ENCODE measurements around the gene PSEN2. TPM values are rescaled to one million over a fixed set of nuclear protein-coding genes. Genes with fewer than 3 reads are reported as not detected.
A peak's percentile ranks its signal among the peaks of the same experiment; 100 is the strongest.

Gene PSEN2
- total RNA-seq, 1 donor from 2014 or later = 19.8 TPM

DNA sequence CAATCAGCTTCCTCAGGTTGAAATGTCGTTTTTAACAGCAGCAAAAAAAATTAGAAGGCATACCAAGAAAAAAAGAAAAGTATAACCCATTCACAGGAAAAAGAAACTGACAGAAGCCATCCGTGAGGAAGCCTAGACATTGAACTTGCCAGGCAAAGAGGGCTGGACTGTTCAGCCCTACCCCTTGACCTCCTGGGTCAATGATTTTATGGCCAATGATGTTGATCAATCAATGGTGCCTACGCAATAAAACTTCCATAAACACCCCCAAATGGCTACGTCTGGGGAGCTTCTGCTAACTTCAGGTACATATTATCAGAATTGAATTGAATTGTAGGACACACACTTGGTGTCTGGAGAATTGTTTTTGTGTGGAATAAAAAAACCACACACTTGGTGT lies 4.8 kb upstream of the PSEN2 start:
- H3K27ac Mint-ChIP-seq (ENCODE audit: unreplicated experiment) = no peak overlapping the region
- H3K9me3 Mint-ChIP-seq (ENCODE audit: unreplicated experiment) = no peaks in the 10 kb centered on the region
- H3K36me3 Mint-ChIP-seq (ENCODE audit: low read depth, unreplicated experiment) = no peaks in the 10 kb centered on the region
- no peak for DNase-seq (ENCODE audit: low spot score)
- peaks cover 4% of the 10 kb centered on the region for H3K27me3 Mint-ChIP-seq (ENCODE audit: unreplicated experiment)
- H3K4me1 Mint-ChIP-seq (ENCODE audit: unreplicated experiment) = peaks cover 6% of the 10 kb centered on the region
- no peak overlapping the region for H3K4me3 Mint-ChIP-seq (ENCODE audit: unreplicated experiment)
- TF ChIP-seq, protein P1, sequence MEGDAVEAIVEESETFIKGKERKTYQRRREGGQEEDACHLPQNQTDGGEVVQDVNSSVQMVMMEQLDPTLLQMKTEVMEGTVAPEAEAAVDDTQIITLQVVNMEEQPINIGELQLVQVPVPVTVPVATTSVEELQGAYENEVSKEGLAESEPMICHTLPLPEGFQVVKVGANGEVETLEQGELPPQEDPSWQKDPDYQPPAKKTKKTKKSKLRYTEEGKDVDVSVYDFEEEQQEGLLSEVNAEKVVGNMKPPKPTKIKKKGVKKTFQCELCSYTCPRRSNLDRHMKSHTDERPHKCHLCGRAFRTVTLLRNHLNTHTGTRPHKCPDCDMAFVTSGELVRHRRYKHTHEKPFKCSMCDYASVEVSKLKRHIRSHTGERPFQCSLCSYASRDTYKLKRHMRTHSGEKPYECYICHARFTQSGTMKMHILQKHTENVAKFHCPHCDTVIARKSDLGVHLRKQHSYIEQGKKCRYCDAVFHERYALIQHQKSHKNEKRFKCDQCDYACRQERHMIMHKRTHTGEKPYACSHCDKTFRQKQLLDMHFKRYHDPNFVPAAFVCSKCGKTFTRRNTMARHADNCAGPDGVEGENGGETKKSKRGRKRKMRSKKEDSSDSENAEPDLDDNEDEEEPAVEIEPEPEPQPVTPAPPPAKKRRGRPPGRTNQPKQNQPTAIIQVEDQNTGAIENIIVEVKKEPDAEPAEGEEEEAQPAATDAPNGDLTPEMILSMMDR (IDR thresholded peaks at IDR 0.05; ENCODE audit: unreplicated experiment) = no peak

DNA sequence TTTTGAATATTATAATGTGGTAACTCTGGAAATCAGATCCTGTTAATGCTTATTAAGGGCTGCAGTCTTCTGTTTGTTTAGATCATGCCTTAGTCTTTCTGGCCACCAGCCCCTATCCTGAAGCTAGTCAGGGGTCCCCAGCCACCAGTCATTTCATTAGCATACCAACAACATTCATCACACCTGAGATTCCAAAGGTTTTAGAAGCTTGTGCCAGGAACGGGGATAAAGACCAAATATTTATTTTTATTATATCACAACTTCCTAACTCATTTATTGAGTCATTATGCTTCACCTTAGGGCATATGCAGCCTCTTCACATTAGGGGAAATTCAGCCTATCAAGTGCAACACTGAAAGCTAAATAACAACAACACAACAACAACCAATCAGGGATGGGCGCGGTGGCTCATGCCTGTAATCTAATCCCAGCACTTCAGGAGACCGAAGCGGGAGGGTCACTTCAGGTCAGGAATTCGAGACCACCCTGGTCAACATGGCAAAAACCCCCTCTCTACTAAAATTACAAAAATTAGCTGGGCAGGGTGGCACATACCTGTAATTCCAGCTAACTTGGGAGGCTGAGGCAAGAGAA lies 2.9 kb upstream of the PSEN2 start:
- TF ChIP-seq, protein P1 (IDR thresholded peaks at IDR 0.05; ENCODE audit: unreplicated experiment) = no peak
- no peaks in the 10 kb centered on the region for H3K36me3 Mint-ChIP-seq (ENCODE audit: low read depth, unreplicated experiment)
- no peak for DNase-seq (ENCODE audit: low spot score)
- no peak overlapping the region for H3K27ac Mint-ChIP-seq (ENCODE audit: unreplicated experiment)
- peaks cover 15% of the 10 kb centered on the region for H3K4me1 Mint-ChIP-seq (ENCODE audit: unreplicated experiment)
- H3K27me3 Mint-ChIP-seq (ENCODE audit: unreplicated experiment) = peaks cover 4% of the 10 kb centered on the region
- no peak overlapping the region for H3K4me3 Mint-ChIP-seq (ENCODE audit: unreplicated experiment)
- H3K9me3 Mint-ChIP-seq (ENCODE audit: unreplicated experiment) = no peaks in the 10 kb centered on the region

DNA sequence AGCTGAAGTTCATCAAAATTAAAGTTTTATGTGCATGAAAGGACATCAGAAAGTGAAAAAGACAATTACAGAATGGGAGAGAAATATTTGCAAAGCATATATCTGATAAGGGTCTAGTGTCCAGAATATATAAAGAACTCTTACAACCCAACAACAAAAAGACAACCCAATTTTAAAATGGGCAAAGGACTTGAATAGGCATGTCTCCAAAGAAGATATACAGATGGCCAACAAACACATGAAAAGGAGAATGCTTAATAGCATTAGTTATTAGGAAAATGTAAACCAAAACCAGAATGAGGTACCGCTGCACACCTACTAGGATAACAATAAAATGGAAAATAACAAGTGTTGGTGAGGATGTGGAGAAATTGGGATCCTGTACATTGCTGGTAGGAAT lies 1.7 kb upstream of the PSEN2 start:
- H3K36me3 Mint-ChIP-seq (ENCODE audit: low read depth, unreplicated experiment) = no peaks in the 10 kb centered on the region
- DNase-seq (ENCODE audit: low spot score) = no peak
- H3K9me3 Mint-ChIP-seq (ENCODE audit: unreplicated experiment) = no peaks in the 10 kb centered on the region
- peaks cover 18% of the 10 kb centered on the region for H3K4me1 Mint-ChIP-seq (ENCODE audit: unreplicated experiment)
- H3K27ac Mint-ChIP-seq (ENCODE audit: unreplicated experiment) = no peak overlapping the region
- H3K27me3 Mint-ChIP-seq (ENCODE audit: unreplicated experiment) = peaks cover 4% of the 10 kb centered on the region
- no peak overlapping the region for H3K4me3 Mint-ChIP-seq (ENCODE audit: unreplicated experiment)
- TF ChIP-seq, protein P1 (IDR thresholded peaks at IDR 0.05; ENCODE audit: unreplicated experiment) = no peak

DNA sequence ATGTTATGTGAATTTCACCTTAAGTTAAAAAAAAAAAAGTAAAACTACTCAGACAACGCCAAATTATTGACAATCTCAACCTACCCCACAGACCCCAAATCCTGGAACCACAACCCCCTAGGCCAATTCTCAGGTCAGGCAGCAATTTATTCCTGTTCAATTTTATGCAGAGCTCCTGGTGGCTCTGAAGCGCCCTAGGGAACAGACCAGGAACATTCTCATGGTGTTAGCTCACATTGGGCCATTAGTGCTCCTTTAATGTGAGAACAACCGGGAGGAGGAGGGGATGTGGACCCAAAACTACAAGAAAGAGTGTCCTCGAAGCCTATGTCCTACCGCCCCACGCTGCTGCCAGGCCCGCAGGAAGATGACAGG lies 403 bp upstream of the PSEN2 start:
- Mint-ChIP-seq H3K4me3 (ENCODE audit: unreplicated experiment) (peak overlapping the region; percentile 90), H3K9me3 (ENCODE audit: unreplicated experiment) (no peaks in the 10 kb centered on the region), H3K27ac (ENCODE audit: unreplicated experiment) (no peak overlapping the region), H3K27me3 (ENCODE audit: unreplicated experiment) (peaks cover 4% of the 10 kb centered on the region), H3K36me3 (ENCODE audit: low read depth, unreplicated experiment) (no peaks in the 10 kb centered on the region), H3K4me1 (ENCODE audit: unreplicated experiment) (peaks cover 23% of the 10 kb centered on the region)
- DNase-seq (ENCODE audit: low spot score) = no peak
- TF ChIP-seq, protein P1 (IDR thresholded peaks at IDR 0.05; ENCODE audit: unreplicated experiment) = no peak

DNA sequence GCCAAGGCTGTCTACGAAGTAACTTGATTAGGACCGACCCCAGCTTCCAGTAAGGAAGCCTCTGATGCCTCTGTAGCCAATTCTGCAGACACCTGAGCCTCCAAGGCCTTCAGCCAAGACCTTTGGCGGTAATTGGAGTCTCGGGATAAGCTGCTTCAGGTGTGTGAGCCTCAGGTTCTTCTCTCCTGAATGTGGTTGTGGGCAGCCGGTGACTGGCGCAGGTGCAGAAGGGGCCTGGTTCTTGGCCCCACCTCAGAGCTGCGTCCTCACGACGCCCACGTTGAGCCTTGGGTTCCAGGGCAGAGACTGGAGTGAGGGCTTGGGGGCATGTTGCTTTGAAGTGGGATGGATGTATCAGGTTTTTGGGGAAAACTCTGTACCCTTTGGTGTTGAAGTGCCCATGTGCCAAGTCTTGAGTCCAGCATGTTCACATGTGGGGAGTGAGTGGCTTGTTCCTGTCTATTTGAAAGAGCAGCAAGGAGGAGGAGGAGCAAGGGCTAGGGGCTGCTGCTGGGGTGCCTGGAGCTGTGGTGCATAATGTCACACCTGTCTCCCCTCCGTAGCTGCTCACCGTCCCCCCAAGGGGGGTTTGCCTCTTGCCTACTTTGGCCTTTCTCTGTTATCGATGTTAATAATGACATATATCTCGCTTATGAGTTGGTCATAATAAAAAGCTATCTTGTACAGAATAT lies 1.4 kb downstream of the PSEN2 start:
- no peak overlapping the region for H3K27ac Mint-ChIP-seq (ENCODE audit: unreplicated experiment)
- no peaks in the 10 kb centered on the region for H3K9me3 Mint-ChIP-seq (ENCODE audit: unreplicated experiment)
- TF ChIP-seq, protein P1 (IDR thresholded peaks at IDR 0.05; ENCODE audit: unreplicated experiment) = no peak
- peaks cover 29% of the 10 kb centered on the region for H3K4me1 Mint-ChIP-seq (ENCODE audit: unreplicated experiment)
- peaks cover 7% of the 10 kb centered on the region for H3K27me3 Mint-ChIP-seq (ENCODE audit: unreplicated experiment)
- H3K4me3 Mint-ChIP-seq (ENCODE audit: unreplicated experiment) = peak overlapping the region; percentile 88
- no peak for DNase-seq (ENCODE audit: low spot score)
- peaks cover 3% of the 10 kb centered on the region for H3K36me3 Mint-ChIP-seq (ENCODE audit: low read depth, unreplicated experiment)
